GM12878 (cell line): Measurements from ENCODE around the gene PSAT1. TPM values are rescaled to one million over a fixed set of nuclear protein-coding genes. Genes with fewer than 3 reads are reported as not detected.

Experiments used
- ATAC-seq: fragments of 200-7000 bp; cut with Tn5 transposase; 3 replicates; pipeline ENCODE4 v1.9.1; 2020; ENCODE audit warnings: mild to moderate bottlenecking, moderate library complexity
- BruUV-seq: library from RNA; stranded (reverse); fragments of 400-500 nt; replicated peaks from 2 replicates; lab custom pipeline; 2021; lab: Mats Ljungman, UMichigan
- CTCF ChIA-PET: fragments of 300-600 bp; sonication (Branson Sonifier 250); formaldehyde crosslinking; extraction: SDS; loops from one replicate; lab custom pipeline; 2021; ENCODE audit warnings: inconsistent platforms; lab: Yijun Ruan, JAX
- POLR2A ChIA-PET: fragments of 350-600 bp; formaldehyde crosslinking; extraction: SDS; loops from one replicate; lab custom pipeline; 2021; ENCODE audit warnings: inconsistent platforms; lab: Charles Lee
- RAD21 ChIA-PET: fragments of 300-600 bp; sonication (Branson Sonifier 250); formaldehyde crosslinking; loops from one replicate; lab custom pipeline; 2023; ENCODE audit warnings: antibody characterized with exemption; ENCODE audit not compliant: unreplicated experiment; lab: Charles Lee
- SMC1A ChIA-PET: fragments of 300-600 bp; sonication (Branson Sonifier 250); formaldehyde crosslinking; loops from one replicate; lab custom pipeline; 2023; ENCODE audit not compliant: unreplicated experiment, uncharacterized antibody; lab: Charles Lee
- DNase-seq: peaks from one replicate; pipeline ENCODE4 v3.0.0-alpha.2; 2011; ENCODE audit warnings: low read depth, low spot score
- FAIRE-seq: peaks from 3 replicates; lab custom pipeline; 2011; peaks lifted over from hg19 to GRCh38; lab: Jason Lieb, UNC
- H2AFZ ChIP-seq: 2 replicates; pipeline ENCODE4 v1.6.0; 2011; ENCODE audit warnings: low read depth, low read length, control low read depth; ENCODE audit not compliant: control insufficient read depth
- H3K27ac ChIP-seq: 2 replicates; pipeline ENCODE4 v1.5.1; 2011; ENCODE audit warnings: control low read depth; ENCODE audit not compliant: control insufficient read depth, insufficient read depth
- H3K27me3 ChIP-seq, 2 experiments: replicated peaks in 1 of 2; 2 replicates each; pipeline versions ENCODE4 v1.6.0 to v1.6.1; 2011; ENCODE audit warnings: low read length in 1 of 2; ENCODE audit not compliant: control insufficient read depth in 2 of 2, insufficient read depth in 2 of 2
- H3K36me3 ChIP-seq, 2 experiments: 2 replicates each; pipeline ENCODE4 v1.5.1; 2011; ENCODE audit warnings: low read length in 1 of 2; ENCODE audit not compliant: control insufficient read depth in 2 of 2, insufficient read depth in 2 of 2
- H3K4me1 ChIP-seq: 2 replicates; pipeline ENCODE4 v1.6.1; 2011; ENCODE audit warnings: mild to moderate bottlenecking, low read length, moderate library complexity, mixed read lengths; ENCODE audit not compliant: control insufficient read depth, insufficient read depth
- H3K4me2 ChIP-seq: 2 replicates; pipeline ENCODE4 v1.6.0; 2011; ENCODE audit warnings: control low read depth; ENCODE audit not compliant: control insufficient read depth, insufficient read depth
- H3K4me3 ChIP-seq: fragments of 200-600 bp; sonication (generic); 2 replicates; pipeline ENCODE4 v1.5.1; 2016
- H3K79me2 ChIP-seq: 2 replicates; pipeline ENCODE4 v1.6.0; 2011; ENCODE audit warnings: low read length; ENCODE audit not compliant: control insufficient read depth, insufficient read depth
- H3K9ac ChIP-seq: 2 replicates; pipeline ENCODE4 v1.8.0; 2011; ENCODE audit warnings: low read length, control low read depth, mixed read lengths; ENCODE audit not compliant: control insufficient read depth, insufficient read depth
- H3K9me3 ChIP-seq: replicated peaks from 3 replicates; pipeline ENCODE4 v1.5.1; 2011; ENCODE audit warnings: mild to moderate bottlenecking, low read length; ENCODE audit not compliant: control insufficient read depth, insufficient read depth
- H4K20me1 ChIP-seq: 2 replicates; pipeline ENCODE4 v1.6.0; 2011; ENCODE audit not compliant: control insufficient read depth, insufficient read depth
- CBFB ChIP-seq: IDR thresholded peaks from 2 replicates; pipeline ENCODE4 v1.6.1; 2016; ENCODE audit warnings: antibody characterized with exemption, low read depth
- EED ChIP-seq: sonication (generic); IDR thresholded peaks from 2 replicates; pipeline ENCODE4 v1.6.1; 2016; ENCODE audit warnings: antibody characterized with exemption, low read depth
- EGR1 ChIP-seq, 2 experiments: IDR thresholded peaks; 1 replicate in 1 of 2; 2 replicates in 1 of 2; pipeline ENCODE4 v1.6.1; 2011 to 2012; ENCODE audit warnings: low read depth in 2 of 2, low read length in 2 of 2, borderline replicate concordance in 1 of 2, mild to moderate bottlenecking in 1 of 2, moderate library complexity in 1 of 2
- IKZF1 ChIP-seq: fragments of 450-650 bp; conservative IDR thresholded peaks from 2 replicates; pipeline ENCODE4 v1.6.1; 2017; ENCODE audit warnings: antibody characterized with exemption, mild to moderate bottlenecking
- POLR2AphosphoS2 ChIP-seq: IDR thresholded peaks from 2 replicates; pipeline ENCODE4 v1.6.1; 2011; ENCODE audit warnings: low read depth, mild to moderate bottlenecking, low read length, improper control_type of control experiment, moderate library complexity
- SP1 ChIP-seq: IDR thresholded peaks from one replicate; pipeline ENCODE4 v1.6.1; 2011; ENCODE audit warnings: low read depth, low read length
- SUPT20H ChIP-seq: IDR thresholded peaks from 2 replicates; pipeline ENCODE4 v1.6.1; 2011; ENCODE audit warnings: low read depth, mild to moderate bottlenecking, low read length, moderate library complexity, borderline replicate concordance; ENCODE audit not compliant: control insufficient read depth
- TCF12 ChIP-seq: IDR thresholded peaks from 2 replicates; pipeline ENCODE4 v1.6.1; 2011; ENCODE audit warnings: low read depth, mild to moderate bottlenecking, low read length
- ZBTB40 ChIP-seq: fragments of 450-650 bp; IDR thresholded peaks from 2 replicates; pipeline ENCODE4 v1.6.1; 2016; ENCODE audit warnings: mild to moderate bottlenecking, moderate library complexity, borderline replicate concordance
- WGBS: methylation state at CpG from one replicate; pipeline ENCODE4 v1.1.6; 2016; ENCODE audit warnings: low lambda C conversion rate; ENCODE audit not compliant: insufficient replicate concordance, insufficient coverage; ENCODE audit errors: missing lambda C conversion rate; 5-methylcytosine and 5-hydroxymethylcytosine counted together
- in situ Hi-C: fragments of 300-500 bp; cut with MboI; formaldehyde crosslinking; loops from 9 replicates; pipeline ENCODE4 v1.14.3; 2018; ENCODE audit warnings: mixed read lengths
- intact Hi-C: fragments of 100-400 bp; cut with micrococcal nuclease; formaldehyde crosslinking; loops from one replicate; pipeline ENCODE4 v1.14.2; 2022; ENCODE audit not compliant: unreplicated experiment
- polyA plus RNA-seq, 11 experiments: library from polyadenylated mRNA; depleted of rRNA in 4 of 11; unstranded in 6 of 11; stranded (reverse) in 5 of 11; fragments of >200 nt; fragmentation: Nextera tagmentation in 4 of 11; fragmentation: Illumina TruSeq in 1 of 11; extraction: Ambion mirVana in 4 of 11; extraction: Trizol in 1 of 11; gene quantifications; 1 replicate in 1 of 11; 2 replicates in 10 of 11; pipeline versions ENCODE4 v1.2.1 to v1.2.3, GENCODE V29; 2011 to 2016; ENCODE audit warnings: inconsistent platforms in 2 of 11, missing spikeins in 2 of 11, low read depth in 1 of 11
- total RNA-seq, 4 experiments: library from RNA; depleted of rRNA in 3 of 4; stranded (reverse); fragments of >200 nt in 3 of 4; fragmentation: Illumina TruSeq in 1 of 4; extraction: Trizol in 1 of 4; gene quantifications; 2 replicates each; pipeline versions ENCODE4 v1.2.1 to v1.2.3, GENCODE V29; 2013 to 2021

PSAT1 gene
- total and polyA plus RNA-seq, 10 of the 15 experiments (the other 5 are each of a cell fraction or from before 2014, with no cell fraction given), result 35.1 to 126 (median 51.9) TPM

- BruUV-seq, result no TSS peak
- in situ Hi-C loops, result no loop called here
- Histone ChIP-seq H3K4me1 (no peaks in the 10 kb centered on the region), H3K9me3 (no peaks in the 10 kb centered on the region), H3K27me3 (no peaks in the 10 kb centered on the region), H4K20me1 (no peaks in the 10 kb centered on the region), H3K36me3 (no peaks in the 10 kb centered on the region), H3K27ac (no peak overlapping the region), H3K79me2 (no peaks in the 10 kb centered on the region), H3K4me3 (no peak overlapping the region), H3K4me2 (no peak overlapping the region), H3K9ac (no peak overlapping the region), H2AFZ (no peak overlapping the region)
- no peak for DNase-seq
- no peak for FAIRE-seq
- ChIA-PET CTCF (no interaction called here), RAD21 (no interaction called here), POLR2A (no interaction called here), SMC1A (no interaction called here)
- intact Hi-C loops, result no loop called here
- WGBS, result 100% methylated on average over 1 of the region's 1 CpG
- TF ChIP-seq CBFB (no peak), POLR2AphosphoS2 (no peak), EED (no peak), TCF12 (no peak), IKZF1 (no peak), SUPT20H (no peak), ZBTB40 (no peak), EGR1 (IDR thresholded peaks at IDR 0.05; ENCODE audit: borderline replicate concordance in 1 of 2, low read depth in 2 of 2, low read length in 2 of 2) (no peak), SP1 (no peak)
- ATAC-seq, result no peak
These were observed 7.5 kb upstream of the PSAT1 start for GRCh38 chr9:78289474-78289873.
